K562 (cell line): ENCODE data around the gene DCAKD. TPM values are rescaled to one million over a fixed set of nuclear protein-coding genes. Genes with fewer than 3 reads are reported as not detected.
A peak's percentile ranks its signal among the peaks of the same experiment; 100 is the strongest.

Experiments
- ADNP ChIP-seq: fragments of 200-800 bp; sonication (Bioruptor generic); IDR thresholded peaks from 2 replicates; pipeline ENCODE4 v1.6.1; 2016; ENCODE audit warnings: missing genetic modification characterization, missing compliant biosample characterization
- CREB1 ChIP-seq, 2 experiments: sonication (generic) in 1 of 2; formaldehyde crosslinking in 1 of 2; IDR thresholded peaks; 2 replicates each; pipeline versions ENCODE4 v1.6.1 to v1.8.0; 2012 to 2022; ENCODE audit warnings: inconsistent platforms in 1 of 2, mild to moderate bottlenecking in 1 of 2, missing genetic modification reagents in 1 of 2, moderate library complexity in 1 of 2
- ELK1 ChIP-seq: sonication (generic); formaldehyde crosslinking; IDR thresholded peaks from 2 replicates; pipeline ENCODE4 v1.8.1; 2022; ENCODE audit warnings: missing genetic modification reagents
- ETS2 ChIP-seq: IDR thresholded peaks from 2 replicates; pipeline ENCODE4 v1.6.1; 2016; ENCODE audit warnings: borderline replicate concordance, missing genetic modification characterization, mild to moderate bottlenecking, moderate library complexity, missing compliant biosample characterization; ENCODE audit not compliant: poor library complexity, severe bottlenecking
- FOXK2 ChIP-seq, 2 experiments: fragments of 450-650 bp; IDR thresholded peaks in 1 of 2; conservative IDR thresholded peaks in 1 of 2; 2 replicates each; pipeline ENCODE4 v1.6.1; 2016; ENCODE audit warnings: low read depth in 2 of 2, mild to moderate bottlenecking in 1 of 2
- HSF4 ChIP-seq: fragments of 250-450 bp; sonication (Bioruptor Pico); IDR thresholded peaks from 2 replicates; pipeline ENCODE4 v2.1.2; 2022; ENCODE audit warnings: mild to moderate bottlenecking, moderate library complexity, borderline replicate concordance
- IRF1 ChIP-seq: sonication (generic); formaldehyde crosslinking; IDR thresholded peaks from 2 replicates; pipeline ENCODE4 v1.8.0; 2022; ENCODE audit warnings: missing genetic modification reagents, mild to moderate bottlenecking, borderline replicate concordance
- JUN ChIP-seq, 2 experiments: sonication (generic) in 1 of 2; formaldehyde crosslinking in 1 of 2; IDR thresholded peaks; 2 replicates each; pipeline versions ENCODE4 v1.6.1 to v1.8.0; 2012 to 2022; ENCODE audit warnings: borderline replicate concordance in 2 of 2, mild to moderate bottlenecking in 2 of 2, improper control_type of control experiment in 1 of 2, low read depth in 1 of 2, low read length in 1 of 2, missing genetic modification reagents in 1 of 2
- MCM5 ChIP-seq: fragments of 450-650 bp; IDR thresholded peaks from 2 replicates; pipeline ENCODE4 v1.6.1; 2016; ENCODE audit warnings: low read depth
- MTA1 ChIP-seq: fragments of 450-650 bp; IDR thresholded peaks from 2 replicates; pipeline ENCODE4 v1.6.1; 2017; ENCODE audit warnings: borderline replicate concordance
- MXD1 ChIP-seq: fragments of 250-450 bp; sonication (Bioruptor Pico); IDR thresholded peaks from 2 replicates; pipeline ENCODE4 v1.8.0; 2021; ENCODE audit warnings: borderline replicate concordance, mild to moderate bottlenecking, moderate library complexity; ENCODE audit not compliant: poor library complexity, severe bottlenecking
- PPARD ChIP-seq: fragments of 250-450 bp; sonication (Bioruptor Pico); IDR thresholded peaks from 2 replicates; pipeline ENCODE4 v1.8.0; 2022; ENCODE audit warnings: inconsistent platforms, mild to moderate bottlenecking, moderate library complexity
- RFX5 ChIP-seq: IDR thresholded peaks from 2 replicates; pipeline ENCODE4 v1.6.1; 2011; ENCODE audit warnings: low read depth, mild to moderate bottlenecking, improper control_type of control experiment, low read length
- SRSF9 ChIP-seq: fragments of 200-400 bp; formaldehyde crosslinking; IDR thresholded peaks from 2 replicates; pipeline ENCODE4 v1.6.1; 2017; ENCODE audit warnings: low read depth, low read length, borderline replicate concordance
- TEAD2 ChIP-seq: fragments of 450-650 bp; IDR thresholded peaks from 2 replicates; pipeline ENCODE4 v1.6.1; 2016; ENCODE audit warnings: missing genetic modification characterization, control low read depth, missing compliant biosample characterization
- ZNF696 ChIP-seq: fragments of 250-450 bp; sonication (Bioruptor Pico); conservative IDR thresholded peaks from 2 replicates; pipeline ENCODE4 v1.4.0; 2020; ENCODE audit warnings: mild to moderate bottlenecking, moderate library complexity
- polyA plus RNA-seq, 8 experiments: library from polyadenylated mRNA; depleted of rRNA in 4 of 8; stranded (reverse) in 5 of 8; unstranded in 3 of 8; fragments of >200 nt; fragmentation: Nextera tagmentation in 2 of 8; fragmentation: Illumina TruSeq in 1 of 8; extraction: Ambion mirVana in 2 of 8; extraction: Trizol in 1 of 8; gene quantifications; 2 replicates each; pipeline versions ENCODE4 v1.2.1 to v1.2.3, GENCODE V29; 2011 to 2014; ENCODE audit warnings: inconsistent platforms in 1 of 8, missing spikeins in 1 of 8
- total RNA-seq, 7 experiments: library from RNA; depleted of rRNA in 6 of 7; stranded (reverse); fragments of >200 nt in 6 of 7; fragmentation: Illumina TruSeq in 2 of 7; extraction: Trizol in 2 of 7; gene quantifications; 2 replicates each; pipeline versions ENCODE4 v1.2.1 to v1.2.3, GENCODE V29; 2011 to 2021; ENCODE audit warnings: low replicate concordance in 1 of 7
- TF ChIP-seq, protein P1 (sequence below), 2 experiments: fragments of 450-650 bp; IDR thresholded peaks; 2 replicates each; pipeline ENCODE4 v1.6.1; 2018; ENCODE audit warnings: mild to moderate bottlenecking in 2 of 2, low read depth in 1 of 2; ENCODE audit not compliant: partially characterized antibody in 2 of 2

DCAKD gene
- total and polyA plus RNA-seq, 9 of the 15 experiments (the other 6 are each of a cell fraction or from before 2014, with no cell fraction given) = 7.9 to 35.5 (median 21.4) TPM

DNA sequence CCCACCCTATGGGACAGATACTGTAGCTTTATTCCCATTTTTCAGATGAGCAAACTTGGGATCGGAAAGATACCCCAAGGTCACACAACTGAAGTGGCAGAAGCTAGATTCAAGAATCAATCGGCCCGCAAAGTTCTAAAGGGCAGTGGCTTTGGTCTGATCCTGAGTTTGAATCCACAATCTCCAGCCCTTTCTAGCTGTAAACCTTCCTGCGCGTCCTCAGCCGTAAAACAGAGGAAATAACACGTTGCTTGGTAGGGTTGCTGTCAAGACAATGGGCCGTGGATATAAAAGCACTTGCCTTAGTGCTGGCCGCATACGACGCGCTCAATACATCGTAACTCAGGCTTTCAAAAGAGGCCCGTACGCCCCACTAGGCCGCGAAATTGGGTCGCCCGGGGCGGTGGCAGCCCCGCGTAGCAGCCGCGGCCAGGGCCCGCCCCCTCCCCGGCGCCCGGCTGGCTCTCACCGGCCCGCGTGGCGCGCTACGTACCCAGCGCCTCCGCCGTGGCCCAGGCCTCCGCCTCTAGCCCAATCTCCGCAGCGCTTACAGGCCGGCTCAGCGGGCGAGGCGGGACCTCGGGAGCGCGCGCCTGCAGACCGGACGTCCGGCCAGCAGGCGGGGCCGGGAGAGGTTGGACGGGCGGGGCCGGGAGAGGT lies at the start of gene DCAKD (continued):
- peak; percentile 56; the same call in 1 of the 2 replicates for TF ChIP-seq ADNP
- no peak for TF ChIP-seq ZNF696 (CRISPR knock-in tag)
- TF ChIP-seq MCM5 = no peak
- no peak for TF ChIP-seq FOXK2 (conservative IDR thresholded peaks at IDR 0.05 in 1 of 2, IDR thresholded peaks at IDR 0.05 in 1 of 2; ENCODE audit: low read depth in 2 of 2)
- TF ChIP-seq PPARD (CRISPR knock-in tag) = no peak
- peak; percentile 28 for TF ChIP-seq MXD1 (CRISPR knock-in tag)
- TF ChIP-seq ELK1 (CRISPR knock-in tag) = no peak
- TF ChIP-seq SRSF9 = no peak
- no peak for TF ChIP-seq ETS2 (tag)
- no peak for TF ChIP-seq MTA1
- TF ChIP-seq RFX5 = no peak
- no peak for TF ChIP-seq IRF1 (CRISPR knock-in tag)
- TF ChIP-seq JUN (IDR thresholded peaks at IDR 0.05; ENCODE audit: borderline replicate concordance, low read depth, low read length) = peak; percentile 29; the same call in 1 of the 2 replicates
- 0 out of 2 replicates have a peak, but pooled peaks have one; percentile 70 for TF ChIP-seq JUN (CRISPR knock-in tag; IDR thresholded peaks at IDR 0.05; ENCODE audit: borderline replicate concordance)
- TF ChIP-seq, protein P1, sequence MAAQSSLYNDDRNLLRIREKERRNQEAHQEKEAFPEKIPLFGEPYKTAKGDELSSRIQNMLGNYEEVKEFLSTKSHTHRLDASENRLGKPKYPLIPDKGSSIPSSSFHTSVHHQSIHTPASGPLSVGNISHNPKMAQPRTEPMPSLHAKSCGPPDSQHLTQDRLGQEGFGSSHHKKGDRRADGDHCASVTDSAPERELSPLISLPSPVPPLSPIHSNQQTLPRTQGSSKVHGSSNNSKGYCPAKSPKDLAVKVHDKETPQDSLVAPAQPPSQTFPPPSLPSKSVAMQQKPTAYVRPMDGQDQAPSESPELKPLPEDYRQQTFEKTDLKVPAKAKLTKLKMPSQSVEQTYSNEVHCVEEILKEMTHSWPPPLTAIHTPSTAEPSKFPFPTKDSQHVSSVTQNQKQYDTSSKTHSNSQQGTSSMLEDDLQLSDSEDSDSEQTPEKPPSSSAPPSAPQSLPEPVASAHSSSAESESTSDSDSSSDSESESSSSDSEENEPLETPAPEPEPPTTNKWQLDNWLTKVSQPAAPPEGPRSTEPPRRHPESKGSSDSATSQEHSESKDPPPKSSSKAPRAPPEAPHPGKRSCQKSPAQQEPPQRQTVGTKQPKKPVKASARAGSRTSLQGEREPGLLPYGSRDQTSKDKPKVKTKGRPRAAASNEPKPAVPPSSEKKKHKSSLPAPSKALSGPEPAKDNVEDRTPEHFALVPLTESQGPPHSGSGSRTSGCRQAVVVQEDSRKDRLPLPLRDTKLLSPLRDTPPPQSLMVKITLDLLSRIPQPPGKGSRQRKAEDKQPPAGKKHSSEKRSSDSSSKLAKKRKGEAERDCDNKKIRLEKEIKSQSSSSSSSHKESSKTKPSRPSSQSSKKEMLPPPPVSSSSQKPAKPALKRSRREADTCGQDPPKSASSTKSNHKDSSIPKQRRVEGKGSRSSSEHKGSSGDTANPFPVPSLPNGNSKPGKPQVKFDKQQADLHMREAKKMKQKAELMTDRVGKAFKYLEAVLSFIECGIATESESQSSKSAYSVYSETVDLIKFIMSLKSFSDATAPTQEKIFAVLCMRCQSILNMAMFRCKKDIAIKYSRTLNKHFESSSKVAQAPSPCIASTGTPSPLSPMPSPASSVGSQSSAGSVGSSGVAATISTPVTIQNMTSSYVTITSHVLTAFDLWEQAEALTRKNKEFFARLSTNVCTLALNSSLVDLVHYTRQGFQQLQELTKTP (IDR thresholded peaks at IDR 0.05; ENCODE audit: low read depth in 1 of 2, partially characterized antibody in 2 of 2) = no peak
- TF ChIP-seq HSF4 = no peak
- TF ChIP-seq TEAD2 (tag) = no peak
- 0 out of 2 replicates have a peak, but pooled peaks have one; percentile 27 for TF ChIP-seq CREB1 (IDR thresholded peaks at IDR 0.05)
- 0 out of 2 replicates have a peak, but pooled peaks have one; percentile 25 for TF ChIP-seq CREB1 (CRISPR knock-in tag; IDR thresholded peaks at IDR 0.05)
